Mucosa of gallbladder (tissue), 1 donor: ENCODE results near the gene ARSB. TPM values are rescaled to one million over a fixed set of nuclear protein-coding genes. Genes with fewer than 3 reads are reported as not detected.
A peak's percentile ranks its signal among the peaks of the same experiment; 100 is the strongest.
"Not testable (repeated sequence)": the region's sequence is repeated elsewhere in the genome, so short reads cannot be mapped to it uniquely, and the experiment has no call there.

Experiments
- DNase-seq: peaks from one replicate; pipeline ENCODE4 v3.0.0-alpha.2; 2020; ENCODE audit warnings: low spot score
- total RNA-seq: library from RNA; stranded (reverse); gene quantifications from one replicate; pipeline ENCODE4 v1.2.1, GENCODE V29; 2021
- donor health status: DM: no; HTN: no; CAD: no.

Gene ARSB
- total RNA-seq, 1 donor from 2014 or later = 13.6 TPM

DNA sequence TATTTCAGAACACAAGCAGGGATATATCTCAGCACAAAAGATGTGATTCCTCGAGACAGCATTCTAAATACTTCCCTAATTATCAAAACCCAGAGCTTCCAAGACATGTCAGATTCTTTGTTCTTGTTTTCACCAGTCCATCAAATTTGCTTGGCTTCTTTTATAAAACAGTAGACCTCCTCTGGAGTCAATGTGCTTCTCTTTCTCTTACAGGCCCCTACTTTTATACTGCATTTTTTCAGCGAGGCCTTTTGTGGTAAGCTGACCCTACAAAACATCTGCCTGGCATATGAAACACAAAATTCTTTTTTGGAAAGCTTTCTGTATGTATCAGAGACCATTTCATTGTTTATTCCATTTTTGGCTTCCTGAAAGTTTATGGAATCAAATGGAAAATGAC is 81.8 kb downstream of the ARSB start:
- DNase-seq = no peak

DNA sequence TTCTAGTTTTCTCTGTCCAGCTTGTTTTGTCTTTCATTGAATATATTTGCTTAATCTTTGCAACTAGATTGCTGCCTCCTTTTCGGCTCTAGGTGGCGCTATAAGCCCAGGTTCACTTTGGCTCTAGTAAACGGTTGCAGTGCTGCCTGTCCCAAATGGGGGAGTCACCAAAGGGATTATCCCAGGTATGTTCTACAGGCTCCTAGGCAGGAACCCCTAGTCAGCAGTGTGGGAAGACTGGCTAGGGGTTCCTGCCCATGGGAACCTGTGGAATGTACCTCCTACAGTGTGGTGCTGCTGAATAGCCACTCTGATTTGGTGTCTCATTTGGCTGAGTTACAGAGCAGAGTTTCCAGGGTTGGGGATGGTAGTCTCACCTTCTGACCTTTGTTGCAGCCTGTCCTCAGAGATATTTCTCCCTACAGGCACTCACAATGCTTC is 85.2 kb downstream of the ARSB start:
- DNase-seq = peak; percentile 32

DNA sequence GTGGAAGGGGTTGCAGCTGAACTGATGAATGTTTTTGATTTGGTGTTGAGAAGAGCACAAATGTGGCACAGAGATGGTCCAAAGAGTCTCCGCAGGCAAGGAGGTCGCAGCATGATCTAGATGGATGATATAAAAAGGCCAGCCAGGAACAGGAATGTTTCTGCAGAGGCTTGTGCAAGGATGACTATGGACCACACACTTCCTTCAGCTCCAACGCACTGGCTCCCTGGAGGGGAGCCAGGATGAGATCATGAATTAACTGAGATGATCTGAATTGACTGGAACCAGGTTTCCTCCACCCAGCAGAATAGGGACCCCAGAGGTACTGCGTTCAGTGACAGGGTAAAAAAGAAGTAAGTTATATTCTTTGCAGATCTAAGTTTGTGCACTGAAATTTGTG is 89.0 kb downstream of the ARSB start:
- DNase-seq = no peak

DNA sequence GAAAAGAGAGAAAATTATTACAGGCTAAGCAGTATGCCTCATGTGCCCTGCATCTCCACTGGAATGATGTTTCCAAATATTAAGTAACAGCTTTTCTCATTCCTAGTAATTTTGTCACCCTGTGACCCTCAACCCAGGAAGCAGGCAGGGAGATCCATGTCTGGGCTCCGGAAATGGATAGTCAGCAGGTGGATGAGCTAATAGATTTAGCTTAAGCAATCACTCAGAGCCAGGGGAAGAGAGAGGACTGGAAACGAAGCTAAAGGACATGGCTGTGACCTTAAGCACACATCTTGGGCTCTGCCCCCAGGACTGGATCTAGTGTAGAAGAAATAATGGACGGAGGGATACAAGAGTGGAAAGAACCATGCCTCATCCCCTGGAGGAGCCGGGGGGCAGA is 89.5 kb downstream of the ARSB start:
- DNase-seq = no peak

DNA sequence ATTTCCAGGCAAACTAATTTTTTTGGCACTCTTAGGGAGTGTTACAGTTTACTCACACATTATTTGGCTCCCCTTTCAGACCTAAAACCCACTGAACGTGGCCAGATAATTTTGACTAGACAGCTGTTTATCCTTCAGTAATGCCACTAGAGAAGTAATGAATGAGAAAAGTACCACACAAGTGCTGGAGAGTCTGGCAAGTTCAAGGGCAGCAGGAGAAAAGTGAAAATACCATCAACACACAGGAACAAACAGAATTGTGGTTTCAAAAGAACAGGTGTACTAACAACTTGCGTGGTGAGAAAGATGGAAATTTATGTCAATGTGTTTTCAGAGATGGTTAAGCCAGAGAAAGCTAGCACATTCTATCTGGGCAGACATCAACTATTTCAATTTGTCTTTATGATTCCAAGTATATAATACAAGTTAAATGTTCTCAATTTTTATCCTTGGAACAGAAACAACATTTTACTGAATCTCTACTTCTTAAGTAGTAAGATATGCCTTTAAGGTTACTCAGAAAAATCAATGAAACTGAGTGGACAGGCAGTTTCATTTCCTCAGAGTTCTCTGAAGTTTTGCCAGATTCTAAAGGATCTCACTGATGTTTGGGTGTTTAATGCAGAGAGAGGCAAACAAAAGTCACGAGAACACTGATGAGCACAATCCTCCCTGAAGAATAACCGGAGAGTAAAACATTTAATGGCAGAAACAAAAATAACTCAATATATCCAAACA is 91.0 kb downstream of the ARSB start:
- DNase-seq = no peak

DNA sequence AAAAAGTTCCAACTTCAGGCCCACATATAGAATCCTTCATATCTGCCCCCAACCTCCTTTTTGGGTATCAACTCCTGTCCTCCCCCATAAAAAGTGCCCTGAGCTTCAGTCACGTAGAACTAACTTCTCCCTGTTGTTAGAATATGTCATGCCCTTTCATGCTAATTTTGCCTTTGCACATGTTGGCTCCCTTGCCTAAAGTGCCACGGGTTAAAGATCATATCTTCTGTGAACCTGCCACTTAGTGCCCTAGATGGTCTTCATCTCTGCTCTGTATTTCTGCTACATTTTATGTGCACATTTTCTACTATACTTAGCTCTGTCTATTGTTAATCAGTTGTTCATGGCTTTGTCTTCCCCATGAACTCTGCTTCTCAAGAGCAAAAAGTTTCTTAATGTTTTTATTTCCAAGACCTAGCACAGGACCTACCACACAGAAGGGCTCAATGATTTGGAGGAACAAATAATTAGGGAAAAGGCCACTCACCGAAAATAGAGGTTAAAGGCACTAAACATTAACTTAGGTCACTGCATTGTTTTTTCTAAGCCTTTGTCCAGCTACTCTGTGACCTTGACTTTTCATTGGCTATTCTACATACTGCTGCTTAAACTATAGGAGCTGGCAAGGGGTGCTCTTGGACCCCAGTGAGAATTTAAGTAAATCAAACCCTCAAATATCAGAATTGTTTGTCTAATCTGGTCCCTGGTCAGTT is 94.3 kb downstream of the ARSB start:
- no peak for DNase-seq

DNA sequence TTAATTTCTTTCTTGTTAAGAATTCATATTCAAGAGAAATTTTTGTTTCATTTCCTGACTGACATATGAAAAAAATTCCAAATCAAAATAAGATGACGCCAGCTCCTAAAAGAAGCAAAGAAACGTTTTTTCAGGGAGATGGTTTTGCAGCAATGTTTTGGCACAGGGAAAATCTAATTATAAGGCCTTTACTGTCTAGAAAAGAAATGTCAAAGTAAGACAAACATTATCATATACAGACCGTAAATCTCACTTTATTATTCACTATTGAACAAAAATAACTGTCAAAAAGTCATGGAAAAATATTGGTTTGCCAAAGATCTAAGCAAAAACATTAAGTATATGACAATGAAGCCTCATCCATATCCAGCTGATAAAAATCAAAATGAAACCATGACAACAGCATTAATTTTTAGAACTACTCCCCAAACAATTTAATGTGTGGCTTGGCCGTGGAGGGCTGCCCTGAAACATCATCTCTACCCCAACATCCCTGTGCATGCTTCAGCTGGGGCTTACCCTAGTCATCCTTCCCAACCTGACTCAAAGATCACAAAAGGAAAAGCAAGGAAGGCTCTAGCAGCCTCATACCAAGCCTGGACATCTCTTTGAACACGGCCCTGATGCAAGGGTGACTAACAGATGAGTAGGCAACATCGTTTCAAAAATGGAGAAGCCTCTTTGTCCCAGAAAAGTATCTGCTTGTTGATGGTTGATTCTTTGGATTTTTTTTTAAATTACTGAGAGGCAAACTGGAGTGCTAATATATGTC is 95.6 kb downstream of the ARSB start:
- no peak for DNase-seq

DNA sequence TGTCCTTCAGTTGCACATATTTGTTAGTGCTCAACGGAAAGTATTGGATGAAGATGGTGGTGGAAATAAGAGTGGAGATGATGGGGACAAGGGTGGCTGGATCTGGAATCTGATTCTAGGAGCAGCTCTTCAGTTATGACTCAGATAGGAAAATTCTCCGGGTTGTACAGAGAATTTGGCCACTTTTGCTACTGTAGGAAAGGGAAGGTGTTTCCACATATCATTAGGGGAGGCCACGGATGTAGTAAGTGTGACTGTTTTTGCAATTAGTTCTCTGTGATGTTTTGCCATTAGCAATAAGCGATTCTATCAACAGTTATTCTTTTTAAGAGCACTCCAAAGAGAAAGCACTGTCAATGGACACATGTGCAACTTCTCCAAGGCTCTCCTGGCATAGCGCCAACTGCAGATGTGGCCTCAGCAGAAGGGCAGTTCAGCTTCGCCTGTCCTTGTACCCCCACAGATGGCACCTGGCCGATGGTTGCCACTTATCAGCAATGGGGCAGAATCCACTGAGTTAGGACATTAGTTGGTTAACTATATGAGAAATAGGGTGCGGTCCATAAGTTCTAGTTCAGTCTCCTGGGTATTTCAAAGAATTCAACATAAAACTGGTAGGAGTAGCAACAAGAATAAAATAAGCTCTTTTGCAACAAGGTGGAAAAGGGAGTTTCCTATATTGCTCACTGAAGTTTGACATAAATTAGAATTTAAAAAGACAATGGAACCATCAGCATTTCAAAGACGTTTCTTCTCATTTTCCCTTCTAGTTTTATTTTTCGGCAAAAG is 96.3 kb downstream of the ARSB start:
- no peak for DNase-seq

DNA sequence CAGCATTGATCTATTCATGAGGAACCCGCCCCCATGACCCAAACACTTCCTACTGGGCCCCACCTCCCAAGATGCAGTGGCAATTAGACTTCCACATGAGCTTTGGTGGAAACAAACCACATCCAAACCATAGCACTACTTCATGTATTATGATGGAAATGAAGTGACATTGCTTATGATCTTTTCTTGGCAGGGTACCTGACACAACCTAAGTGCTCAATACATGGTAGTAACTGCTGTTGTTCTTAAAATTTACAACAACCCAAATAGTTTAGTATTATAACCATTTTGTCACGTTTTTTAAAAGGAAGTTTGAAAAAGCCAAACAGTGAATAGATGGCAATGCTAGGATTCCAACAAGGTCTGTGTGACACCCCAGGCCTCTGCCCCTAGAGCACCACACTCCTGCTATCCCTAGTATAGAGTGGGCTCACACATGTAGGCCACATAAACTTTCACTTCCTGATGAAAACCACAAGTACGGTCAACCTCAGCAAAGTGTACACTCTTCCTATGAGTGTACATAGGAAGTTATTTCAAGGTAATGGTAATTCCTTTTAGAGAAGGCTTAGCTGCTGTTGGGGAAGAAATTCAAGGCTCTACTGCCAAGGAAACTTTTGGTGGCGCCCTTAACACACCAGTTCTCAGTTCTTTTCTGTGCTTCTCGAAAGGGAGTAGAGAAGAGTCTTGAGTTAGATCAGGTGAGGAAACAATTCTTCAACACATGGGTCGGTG is 97.6 kb downstream of the ARSB start:
- DNase-seq = no peak

DNA sequence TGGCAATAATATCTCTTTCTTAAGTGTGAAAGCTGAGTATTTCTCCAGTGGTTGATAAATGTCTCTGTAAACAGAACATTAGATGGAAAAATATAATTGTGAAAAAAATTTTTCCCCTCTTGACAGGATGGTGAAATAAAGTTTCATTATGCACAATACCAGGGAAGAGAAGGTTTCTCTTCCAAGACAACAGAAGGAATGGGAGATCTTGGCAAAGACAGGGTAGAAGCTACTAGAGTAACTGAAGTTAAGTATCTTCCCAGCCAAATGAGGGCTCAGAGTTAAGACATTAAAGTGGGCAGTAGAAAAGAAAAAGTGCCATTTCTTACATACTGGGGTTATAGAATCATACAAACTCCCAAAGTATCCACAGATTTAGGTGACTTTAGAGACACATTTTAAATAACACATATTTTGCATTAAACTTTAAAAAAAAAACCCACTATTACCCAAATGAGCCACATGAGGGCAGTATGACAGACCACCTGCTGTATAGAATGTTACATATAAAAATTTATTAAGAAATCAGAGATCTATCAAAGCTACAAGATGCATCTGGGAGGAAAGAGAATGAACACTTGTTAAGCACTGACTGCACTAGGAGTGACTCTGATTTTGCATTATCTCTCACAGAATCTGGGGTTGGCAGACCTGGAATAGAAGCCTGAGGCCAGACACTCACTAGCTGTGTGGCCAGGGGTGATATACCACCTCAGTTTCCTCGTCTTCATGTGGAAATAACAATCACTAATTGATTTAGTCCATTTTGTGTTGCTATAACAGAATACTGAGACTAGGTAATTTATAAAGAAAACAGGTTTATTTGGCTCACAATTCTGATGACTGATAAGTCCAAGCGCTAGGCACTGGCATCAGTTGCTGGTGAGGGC is 98.5 kb downstream of the ARSB start:
- DNase-seq = no peak

DNA sequence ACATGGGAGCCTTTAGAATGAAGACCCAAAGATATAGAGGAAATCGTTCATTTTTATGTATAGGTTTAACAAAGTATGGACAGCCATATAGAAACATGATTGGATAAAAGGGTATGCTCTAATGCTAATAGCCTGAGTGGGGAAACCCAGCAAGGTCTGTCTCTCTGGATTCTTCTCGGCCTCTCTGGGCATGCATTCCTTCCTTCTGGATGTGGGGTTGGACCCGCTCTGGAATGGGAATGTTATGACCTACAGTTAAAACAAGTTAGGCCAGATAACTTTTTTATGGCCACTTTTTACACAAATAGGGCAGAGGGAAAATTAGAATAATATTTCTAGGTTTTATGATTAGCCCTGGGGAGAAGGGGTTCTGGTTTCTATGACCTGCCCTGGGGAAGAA is 103.2 kb downstream of the ARSB start:
- no peak for DNase-seq

DNA sequence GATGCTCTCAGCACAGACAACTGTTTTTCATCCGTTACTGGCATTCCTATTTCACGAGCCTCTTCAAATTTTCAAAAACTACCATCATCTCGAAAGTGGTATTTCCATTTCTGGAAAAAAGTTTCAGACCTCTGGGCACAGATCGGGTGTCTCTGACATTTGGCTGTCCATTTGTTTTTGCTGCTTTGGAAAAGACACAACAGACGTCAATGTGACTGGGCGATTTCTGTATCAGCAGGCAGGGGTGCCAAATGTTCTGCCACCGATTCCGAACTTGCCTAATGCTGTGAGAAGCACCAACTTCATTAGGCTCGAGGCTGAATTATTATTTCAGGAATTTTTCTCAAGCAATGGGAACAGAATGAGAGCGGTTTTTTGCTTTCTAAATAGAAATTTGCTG is 105.6 kb downstream of the ARSB start:
- DNase-seq = no peak

DNA sequence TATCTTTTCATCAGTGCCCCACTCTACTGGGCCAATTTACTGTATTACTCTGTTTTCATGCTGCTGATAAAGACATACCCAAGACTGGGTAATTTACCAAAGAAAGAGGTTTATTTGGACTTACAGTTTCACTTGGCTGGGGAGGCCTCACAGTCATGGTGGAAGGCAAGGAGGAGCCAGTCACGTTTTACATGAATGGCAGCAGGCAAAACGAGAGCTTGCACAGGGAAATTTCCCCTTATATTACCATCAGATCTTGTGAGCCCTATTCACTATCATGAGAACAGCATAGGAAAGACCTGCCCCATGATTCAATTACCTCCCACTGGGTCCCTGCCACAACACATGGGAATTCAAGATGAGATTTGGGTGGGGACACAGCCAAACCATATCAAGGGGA is 119.0 kb downstream of the ARSB start:
- DNase-seq = not testable (repeated sequence)

DNA sequence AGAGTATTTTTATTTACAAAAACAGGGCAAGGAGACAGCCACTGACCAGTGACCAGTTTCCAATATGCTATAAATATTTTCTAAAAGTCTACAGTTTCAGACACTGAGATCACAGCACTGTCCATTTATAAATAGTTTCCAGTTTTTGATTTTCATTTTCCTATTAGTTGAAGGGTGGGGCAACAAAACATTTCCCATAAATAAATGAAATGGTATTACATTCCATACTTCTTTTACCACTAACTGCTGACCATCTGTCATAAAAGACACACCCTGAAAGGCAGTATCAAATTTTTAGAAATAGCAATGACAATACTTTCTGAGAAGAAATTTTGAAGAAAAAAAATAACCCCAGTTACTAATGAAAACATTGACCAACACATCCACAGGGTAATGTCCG is 126.7 kb downstream of the ARSB start:
- no peak for DNase-seq

DNA sequence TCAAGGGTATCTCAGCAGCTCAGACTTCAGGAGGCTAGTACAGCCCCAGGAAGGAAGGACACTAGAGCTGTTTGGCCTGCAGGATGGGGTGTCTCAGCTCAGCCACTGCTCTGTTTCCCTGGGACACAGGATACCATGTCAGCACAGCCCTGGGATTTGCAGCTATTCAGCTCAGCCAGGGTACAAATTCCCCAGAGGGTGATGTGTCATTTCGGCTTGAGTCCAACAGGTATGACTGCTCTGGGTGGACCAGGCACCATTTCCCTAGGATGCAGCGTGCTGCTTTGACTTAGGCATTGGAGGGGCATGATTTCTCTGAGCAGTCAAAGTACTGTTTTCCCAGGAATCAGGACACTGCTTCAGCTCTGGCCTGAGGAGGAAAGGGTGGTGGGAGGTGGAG is 130.1 kb downstream of the ARSB start:
- no peak for DNase-seq

DNA sequence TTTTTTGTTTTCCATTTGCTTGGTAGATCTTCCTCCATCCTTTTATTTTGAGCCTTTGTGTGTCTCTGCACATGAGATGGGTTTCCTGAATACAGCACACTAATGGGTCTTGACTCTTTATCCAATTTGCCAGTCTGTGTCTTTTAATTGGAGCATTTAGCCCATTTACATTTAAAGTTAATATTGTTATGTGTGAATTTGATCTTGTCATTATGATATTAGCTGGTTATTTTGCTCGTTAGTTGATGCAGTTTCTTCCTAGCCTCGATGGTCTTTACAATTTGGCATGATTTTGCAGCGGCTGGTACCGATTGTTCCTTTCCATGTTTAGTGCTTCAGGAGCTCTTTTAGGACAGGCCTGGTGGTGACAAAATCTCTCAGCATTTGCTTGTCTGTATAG is 133.2 kb downstream of the ARSB start:
- not testable (repeated sequence) for DNase-seq

DNA sequence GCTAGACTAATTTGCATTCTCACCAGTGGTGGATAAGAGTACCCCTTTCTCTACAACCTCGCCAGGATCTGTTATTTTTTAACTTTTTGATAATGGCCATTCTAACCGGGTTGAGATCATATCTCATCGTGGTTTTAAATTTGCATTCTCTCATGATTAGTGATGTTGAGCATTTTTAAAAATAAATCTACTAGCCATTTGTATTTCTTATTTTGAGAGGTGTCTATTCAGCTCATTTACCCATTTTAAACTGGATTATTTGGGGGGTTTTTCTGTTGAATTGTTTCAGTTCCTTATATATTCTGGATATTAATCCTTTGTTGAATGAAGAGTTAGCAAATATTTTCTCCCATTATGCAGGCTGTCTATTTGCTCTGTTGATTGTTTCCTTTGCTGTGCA is 139.6 kb downstream of the ARSB start:
- DNase-seq = no peak

DNA sequence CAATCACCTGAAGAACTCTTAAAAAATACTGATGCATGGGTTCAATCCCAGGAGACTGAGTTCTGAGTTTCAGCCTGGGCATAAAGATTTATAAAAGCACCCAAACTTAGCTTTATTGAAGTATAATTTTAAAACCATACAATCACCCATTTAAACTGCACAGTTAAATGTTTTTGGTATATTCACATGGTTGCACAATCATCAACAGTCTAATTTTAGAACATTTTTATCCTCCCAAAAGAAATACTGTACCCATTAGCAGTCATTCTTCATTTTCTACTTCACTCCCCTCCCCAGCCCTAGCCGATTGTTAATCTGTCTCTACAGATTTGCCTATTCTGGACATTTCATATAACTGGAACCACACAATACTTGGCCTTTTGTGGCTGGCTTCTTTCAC is 141.7 kb downstream of the ARSB start:
- no peak for DNase-seq

DNA sequence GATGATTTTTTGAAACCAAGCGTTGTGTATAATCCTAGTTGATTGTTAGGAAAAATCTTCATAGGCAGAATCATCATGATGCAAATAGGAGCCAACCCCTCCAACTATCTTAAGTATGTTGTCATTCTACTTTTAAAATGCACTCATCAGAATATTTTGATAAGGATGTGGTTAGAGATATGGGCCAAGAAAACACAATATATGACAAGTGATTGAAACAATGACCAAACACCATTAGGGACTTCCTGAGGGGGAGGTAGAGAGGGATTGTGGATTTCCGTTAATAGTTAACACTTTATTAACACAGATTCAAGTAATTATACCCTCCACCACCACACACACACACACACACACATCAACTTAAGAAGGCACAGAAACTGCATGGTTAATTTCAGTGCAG is 143.3 kb downstream of the ARSB start:
- DNase-seq = no peak

DNA sequence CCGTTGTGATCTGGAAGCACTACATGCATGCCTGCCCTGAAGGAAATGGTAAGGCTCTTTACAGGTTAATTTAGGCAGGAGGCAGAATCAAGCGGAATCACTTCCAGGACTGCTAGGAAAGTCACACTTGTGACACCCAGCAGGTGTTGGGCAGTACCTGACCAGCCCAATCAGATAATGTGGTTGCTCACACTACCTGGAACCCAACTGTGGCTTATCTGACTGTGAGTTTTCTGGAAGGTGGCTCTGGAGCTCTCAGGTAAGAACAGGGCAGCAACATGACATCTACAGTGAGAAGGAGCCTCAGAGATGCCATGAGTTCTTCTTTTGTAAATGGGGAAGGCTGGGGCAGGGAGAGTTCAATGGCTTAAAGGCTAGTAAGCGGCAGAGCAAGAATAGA is 146.4 kb downstream of the ARSB start:
- no peak for DNase-seq
